Parathyroid adenoma (tissue), 2 donors: ENCODE results near the gene TTC28.

Source experiments
- H2AFZ ChIP-seq: fragments of 300-600 bp; sonication (generic); one replicate; pipeline ENCODE4 v1.7.0; 2017; ENCODE audit warnings: antibody characterized with exemption, mild to moderate bottlenecking
- H3K27ac ChIP-seq: fragments of 300-600 bp; sonication (generic); one replicate; pipeline ENCODE4 v1.7.0; 2017
- H3K27me3 ChIP-seq: fragments of 300-600 bp; sonication (generic); one replicate; pipeline ENCODE4 v1.7.0; 2017; ENCODE audit warnings: low read length; ENCODE audit not compliant: control insufficient read depth, insufficient read depth
- H3K36me3 ChIP-seq: fragments of 300-600 bp; sonication (generic); one replicate; pipeline ENCODE4 v1.7.0; 2017; ENCODE audit warnings: low read length; ENCODE audit not compliant: control insufficient read depth, insufficient read depth
- H3K4me1 ChIP-seq: fragments of 300-600 bp; sonication (generic); one replicate; pipeline ENCODE4 v1.7.0; 2017; ENCODE audit warnings: control low read depth
- H3K4me2 ChIP-seq: fragments of 300-600 bp; sonication (generic); one replicate; pipeline ENCODE4 v1.7.0; 2017; ENCODE audit warnings: low read length
- H3K4me3 ChIP-seq: fragments of 300-600 bp; sonication (generic); one replicate; pipeline ENCODE4 v1.7.0; 2017; ENCODE audit warnings: low read depth, low read length
- H3K79me2 ChIP-seq: fragments of 300-600 bp; sonication (generic); one replicate; pipeline ENCODE4 v1.7.0; 2017; ENCODE audit warnings: control low read depth
- H3K9ac ChIP-seq: fragments of 300-600 bp; sonication (generic); one replicate; pipeline ENCODE4 v1.7.0; 2017; ENCODE audit warnings: mild to moderate bottlenecking
- H3K9me3 ChIP-seq: fragments of 300-600 bp; sonication (generic); one replicate; pipeline ENCODE4 v1.7.0; 2017; ENCODE audit warnings: low read length; ENCODE audit not compliant: control insufficient read depth
- CTCF ChIP-seq: fragments of 300-600 bp; sonication (generic); IDR thresholded peaks from one replicate; pipeline ENCODE4 v1.7.0; 2017; ENCODE audit warnings: antibody characterized with exemption, mild to moderate bottlenecking
- donor health status: primary hyperparathyroidism.

The TTC28 gene

DNA sequence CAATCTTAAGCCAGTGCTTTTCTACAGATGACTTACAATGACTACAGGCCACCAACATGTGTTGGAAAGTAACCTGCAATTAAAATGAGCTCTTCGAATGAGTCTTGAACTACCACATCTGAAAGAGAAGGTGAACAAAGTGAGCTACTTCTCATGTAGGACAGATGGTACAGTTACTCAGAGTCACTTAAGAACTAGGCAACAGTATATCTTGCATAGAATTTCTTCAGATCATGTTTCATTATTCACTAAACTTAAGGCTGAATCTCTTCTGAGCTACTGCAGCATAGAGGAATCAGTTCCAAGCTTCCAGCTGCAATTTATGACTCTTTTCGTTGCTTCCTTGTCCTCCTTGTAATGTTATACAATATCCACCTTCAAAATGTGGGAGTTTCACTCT, 270.9 kb downstream of the TTC28 start:
- Histone ChIP-seq H3K79me2 (peaks cover 2% of the 10 kb centered on the region), H3K27me3 (no peaks in the 10 kb centered on the region), H3K4me1 (peaks cover 3% of the 10 kb centered on the region), H3K36me3 (no peaks in the 10 kb centered on the region), H3K27ac (no peak overlapping the region), H2AFZ (no peak overlapping the region), H3K4me3 (no peak overlapping the region), H3K9me3 (no peaks in the 10 kb centered on the region), H3K9ac (no peak overlapping the region), H3K4me2 (no peak overlapping the region)
- TF ChIP-seq CTCF = no peak

- no peaks in the 10 kb centered on the region for H3K27me3 ChIP-seq
- peaks cover 2% of the 10 kb centered on the region for H3K79me2 ChIP-seq
- H2AFZ ChIP-seq = no peak overlapping the region
- no peak overlapping the region for H3K4me2 ChIP-seq
- no peaks in the 10 kb centered on the region for H3K9me3 ChIP-seq
- peaks cover 3% of the 10 kb centered on the region for H3K4me1 ChIP-seq
- H3K4me3 ChIP-seq = no peak overlapping the region
- TF ChIP-seq CTCF = no peak
- H3K9ac ChIP-seq = no peak overlapping the region
- H3K27ac ChIP-seq = no peak overlapping the region
- H3K36me3 ChIP-seq = no peaks in the 10 kb centered on the region
Measured at GRCh38 chr22:28407645-28408044, 272.0 kb downstream of the TTC28 start.

DNA sequence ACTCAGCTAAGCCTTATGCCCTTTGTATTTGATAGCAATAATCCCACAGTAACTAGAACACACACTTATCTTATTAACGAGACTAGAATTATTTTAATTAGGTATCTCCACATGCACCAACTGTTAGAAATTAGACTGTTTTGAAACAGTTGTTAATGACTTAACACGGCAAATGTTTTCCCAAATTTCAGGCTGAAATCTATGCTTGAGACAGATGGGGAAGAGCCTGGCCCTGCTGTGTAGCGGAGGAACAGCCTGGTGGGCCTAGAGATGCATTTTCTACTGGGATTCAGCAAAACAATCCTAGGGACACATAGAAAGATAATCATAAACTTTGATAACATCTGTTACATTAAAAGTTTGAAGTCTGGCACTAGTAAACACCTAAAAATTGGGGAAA, 273.4 kb downstream of the TTC28 start:
- Histone ChIP-seq H3K4me2 (no peak overlapping the region), H3K9me3 (no peaks in the 10 kb centered on the region), H3K27me3 (no peaks in the 10 kb centered on the region), H3K4me3 (no peak overlapping the region), H3K27ac (no peak overlapping the region), H3K36me3 (no peaks in the 10 kb centered on the region), H3K4me1 (peaks cover 2% of the 10 kb centered on the region), H3K79me2 (peaks cover 2% of the 10 kb centered on the region), H2AFZ (no peak overlapping the region), H3K9ac (no peak overlapping the region)
- no peak for TF ChIP-seq CTCF

DNA sequence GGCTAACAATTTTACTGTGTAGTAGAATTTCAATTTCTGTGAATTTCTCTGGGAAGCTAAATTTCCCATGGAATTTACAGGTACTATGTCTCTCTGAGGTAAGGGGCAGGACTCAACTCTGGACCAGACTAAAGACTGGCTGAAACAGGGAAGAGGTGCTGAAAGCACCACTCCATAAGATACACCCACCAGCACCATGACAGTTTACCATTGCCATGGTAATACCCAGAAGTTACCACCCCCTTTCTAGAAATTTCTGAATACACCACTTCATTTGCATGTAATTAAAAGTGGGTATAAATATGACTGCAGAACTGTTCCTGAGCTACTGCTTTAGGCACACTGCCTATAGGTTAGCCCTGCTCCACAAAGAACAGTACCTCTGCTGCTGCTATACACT, 274.1 kb downstream of the TTC28 start:
- no peaks in the 10 kb centered on the region for H3K4me1 ChIP-seq
- H3K27ac ChIP-seq = no peak overlapping the region
- H2AFZ ChIP-seq = no peak overlapping the region
- no peaks in the 10 kb centered on the region for H3K36me3 ChIP-seq
- no peak overlapping the region for H3K4me3 ChIP-seq
- no peak for TF ChIP-seq CTCF
- no peak overlapping the region for H3K4me2 ChIP-seq
- no peak overlapping the region for H3K9ac ChIP-seq
- H3K27me3 ChIP-seq = no peaks in the 10 kb centered on the region
- H3K9me3 ChIP-seq = no peaks in the 10 kb centered on the region
- H3K79me2 ChIP-seq = peaks cover 2% of the 10 kb centered on the region

DNA sequence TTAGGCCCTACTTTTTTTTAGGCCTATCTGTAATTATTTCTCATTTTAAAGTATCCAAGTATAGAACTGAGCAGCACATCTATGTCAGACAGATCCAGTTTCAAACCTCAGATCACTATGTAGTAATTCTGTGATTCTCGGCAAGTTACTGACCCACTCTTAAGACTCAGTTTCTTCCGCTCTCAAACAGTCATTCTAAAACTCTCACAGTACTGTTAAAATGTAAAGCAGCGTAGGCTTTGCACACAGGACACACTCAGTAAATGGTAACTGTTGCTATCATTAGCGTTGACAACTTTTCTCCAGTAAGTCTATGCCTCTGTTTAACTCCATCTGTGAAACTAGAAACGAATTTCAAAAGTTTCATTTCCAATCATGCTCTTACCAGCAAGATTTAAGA, 277.1 kb downstream of the TTC28 start:
- H3K27me3 ChIP-seq = no peaks in the 10 kb centered on the region
- no peaks in the 10 kb centered on the region for H3K4me1 ChIP-seq
- no peak overlapping the region for H3K4me3 ChIP-seq
- no peak for TF ChIP-seq CTCF
- no peak overlapping the region for H3K4me2 ChIP-seq
- H3K27ac ChIP-seq = no peak overlapping the region
- no peaks in the 10 kb centered on the region for H3K9me3 ChIP-seq
- H3K36me3 ChIP-seq = no peaks in the 10 kb centered on the region
- H3K9ac ChIP-seq = no peak overlapping the region
- no peak overlapping the region for H2AFZ ChIP-seq
- H3K79me2 ChIP-seq = peaks cover 2% of the 10 kb centered on the region
